ENCODE data around the gene TBC1D8.

Gene TBC1D8

DNA sequence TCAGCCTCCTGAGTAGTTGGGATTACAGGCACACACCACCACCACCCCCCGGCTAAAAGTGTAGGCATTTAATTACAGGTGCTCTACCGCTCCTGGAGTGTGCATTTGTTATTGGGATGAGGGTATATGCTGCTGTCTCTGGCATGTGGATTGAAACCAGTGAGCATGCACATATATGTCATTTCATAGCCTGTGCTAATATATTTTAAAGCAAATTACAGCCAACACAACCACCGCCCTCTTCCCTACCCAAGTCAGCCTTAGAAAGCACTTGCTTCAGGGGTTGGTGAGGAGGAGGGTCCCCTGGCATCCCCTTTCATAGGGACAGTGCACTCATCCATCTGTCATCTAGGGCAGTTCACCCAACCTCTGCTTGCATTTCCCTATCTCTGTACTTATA, 10.5 kb upstream of the TBC1D8 start:
- no peak for DNase-seq

GRCh38 chr2:101160454-101160853, 9.3 kb upstream of the TBC1D8 start:
- DNase-seq: no peak

DNA sequence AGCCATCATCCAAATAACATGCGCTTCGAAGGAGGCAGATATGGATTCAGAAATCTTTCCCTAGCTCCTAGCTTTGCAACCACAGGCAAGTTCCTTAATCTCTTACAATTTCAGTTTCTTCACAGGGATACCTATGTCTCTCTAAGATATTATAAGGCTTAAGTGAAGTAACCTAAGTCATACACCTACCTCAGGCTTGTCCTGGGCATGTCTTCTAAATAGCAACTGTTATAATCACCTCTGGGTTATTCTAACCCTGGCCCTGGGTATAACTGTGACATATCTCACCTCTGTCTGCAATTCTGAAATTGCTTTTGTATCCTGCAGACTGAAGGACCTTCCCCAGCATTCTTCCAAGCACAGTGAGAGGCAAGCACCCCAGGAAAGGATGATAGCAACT, 8.3 kb upstream of the TBC1D8 start:
- DNase-seq: no peak

GRCh38 chr2:101157272-101157671, 6.1 kb upstream of the TBC1D8 start:
- DNase-seq: no peak

- peak; percentile 98 for DNase-seq
Observed at GRCh38 chr2:101153787-101154186, 2.6 kb upstream of the TBC1D8 start.

DNA sequence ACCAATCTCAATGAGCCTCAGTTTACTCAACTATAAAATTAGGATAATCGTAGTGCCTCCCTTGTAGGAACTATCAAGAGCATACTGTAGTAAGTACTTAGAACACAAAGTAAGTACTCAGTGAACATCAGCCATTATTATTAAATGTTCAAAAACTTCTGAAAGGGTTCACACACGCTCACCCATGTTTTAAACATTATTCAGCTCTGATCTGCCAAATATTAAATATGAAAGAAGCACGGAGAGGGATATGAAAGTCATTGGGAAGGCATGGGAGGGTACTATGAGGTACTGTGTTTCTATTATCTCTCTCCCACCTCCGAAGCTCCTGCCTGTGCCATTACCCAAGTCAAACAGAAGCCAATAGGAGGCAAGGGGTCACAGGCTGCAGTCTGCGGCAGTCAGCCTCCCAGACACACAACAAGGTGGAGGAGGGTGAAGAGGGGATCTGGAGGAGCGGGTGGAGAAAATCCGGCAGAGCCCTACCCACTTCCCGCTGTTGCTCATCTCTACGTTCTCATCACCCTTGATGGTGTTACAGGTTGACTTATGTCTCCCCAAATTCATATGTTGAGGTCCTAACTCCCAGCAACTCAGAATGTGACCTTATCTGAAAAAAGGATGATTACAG, 2.0 kb upstream of the TBC1D8 start:
- peak; percentile 91 for DNase-seq

- DNase-seq: peak; percentile 82
Observed at GRCh38 chr2:101152272-101153076, 1.3 kb upstream of the TBC1D8 start.

DNA sequence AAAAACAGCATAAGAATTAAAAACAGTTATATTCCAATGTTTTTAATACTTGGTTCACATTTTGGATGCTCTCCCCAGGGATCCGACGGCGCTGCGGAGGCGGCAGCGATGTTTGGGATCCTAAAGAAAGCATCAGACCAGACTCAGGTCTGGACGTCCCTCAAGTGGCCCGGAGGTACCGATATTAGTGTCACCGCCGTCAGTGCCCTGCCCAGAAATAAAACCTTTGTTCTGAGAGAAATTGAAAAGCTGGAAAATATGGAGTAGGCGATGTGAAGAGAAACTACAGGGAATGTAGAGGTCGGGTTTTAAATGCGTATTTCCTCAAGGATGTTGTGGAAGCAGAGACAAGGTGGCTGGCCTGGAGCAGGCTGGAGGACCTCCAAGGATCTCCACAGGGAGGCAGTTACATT, 683 bp upstream of the TBC1D8 start:
- peak; percentile 35 for DNase-seq

DNA sequence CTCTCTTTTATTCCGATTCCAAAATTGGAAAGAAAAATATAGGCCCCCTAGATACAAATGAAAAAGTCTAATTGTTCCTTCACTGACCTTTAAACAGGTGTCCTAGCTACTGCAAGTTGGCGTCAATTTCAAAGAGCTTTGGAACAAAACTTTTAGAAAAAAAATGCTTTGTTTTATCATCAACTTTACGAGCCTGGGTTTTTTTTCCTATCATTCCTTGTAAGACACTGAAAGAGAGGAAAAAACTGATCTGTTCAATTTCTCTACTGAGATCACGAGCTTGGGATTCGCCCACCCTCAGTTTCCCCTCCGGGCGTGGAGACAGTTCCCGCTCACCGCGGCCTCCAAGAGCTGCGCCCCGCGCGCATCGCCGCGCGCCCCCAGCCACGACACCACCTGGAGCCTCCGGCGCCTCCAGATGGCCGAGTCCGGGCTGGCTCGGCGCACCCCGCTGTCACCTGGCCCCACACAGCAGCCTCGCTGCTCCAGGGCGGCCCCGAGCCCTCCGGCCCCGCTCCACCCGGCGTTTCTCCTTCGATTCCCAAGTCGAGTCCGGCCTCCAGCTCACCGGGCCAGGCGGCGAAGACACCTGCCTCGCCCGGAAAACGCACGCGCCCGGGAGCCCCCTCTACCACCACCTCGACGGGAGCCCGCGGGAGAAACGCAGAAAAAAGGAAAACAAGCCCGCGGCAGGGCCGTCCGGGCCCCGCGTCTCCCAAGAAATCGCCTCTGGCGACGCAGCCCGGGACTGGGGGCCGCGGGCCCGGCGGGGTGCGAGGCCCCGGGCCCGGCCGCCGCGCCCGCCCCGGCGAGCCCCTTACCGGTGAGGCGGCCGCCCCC, 656 bp downstream of the TBC1D8 start:
- peak; percentile 59 for DNase-seq

- DNase-seq: peak; percentile 62
Observed at GRCh38 chr2:101149241-101150192, 1.7 kb downstream of the TBC1D8 start.

DNA sequence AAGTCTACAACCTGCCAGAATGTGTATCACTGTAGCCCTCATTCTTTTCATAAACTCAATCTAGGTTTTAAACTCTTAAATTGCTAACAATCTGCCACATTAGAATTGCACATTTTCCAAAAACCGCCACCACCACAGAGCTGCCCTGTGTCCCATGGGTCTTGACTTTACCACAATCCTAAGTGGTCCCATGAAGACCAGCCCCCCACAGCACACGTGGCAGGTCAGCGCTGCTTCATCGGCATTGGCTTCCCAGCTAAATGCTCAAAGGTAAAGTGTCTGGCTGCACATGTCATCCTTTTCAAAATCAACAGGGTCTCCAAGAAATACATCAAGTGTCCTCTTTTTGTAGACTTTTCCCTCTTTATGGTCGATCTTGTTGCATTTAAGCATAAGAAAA, 2.4 kb downstream of the TBC1D8 start:
- DNase-seq: peak; percentile 32

- no peak for DNase-seq
Observed at GRCh38 chr2:101147971-101148370, 3.2 kb downstream of the TBC1D8 start.

DNA sequence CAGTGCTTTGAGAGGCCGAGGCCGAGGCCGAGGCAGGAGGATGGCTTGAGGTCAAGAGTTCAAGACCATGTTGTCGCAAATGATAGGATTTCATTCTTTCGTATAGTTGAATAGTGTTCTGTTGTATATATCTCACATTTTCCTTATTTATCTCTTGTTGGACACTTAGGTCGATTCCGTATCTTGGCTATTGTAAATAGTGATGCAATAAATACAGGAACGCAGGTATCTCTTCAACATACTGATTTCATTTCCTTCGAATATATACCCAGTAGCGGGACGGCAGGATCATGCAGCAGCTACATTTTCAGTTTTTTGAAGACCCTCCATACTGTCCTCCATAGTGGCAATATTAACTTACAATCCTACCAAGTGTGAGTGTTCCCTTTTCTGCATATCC, 4.1 kb downstream of the TBC1D8 start:
- DNase-seq: no peak

DNA sequence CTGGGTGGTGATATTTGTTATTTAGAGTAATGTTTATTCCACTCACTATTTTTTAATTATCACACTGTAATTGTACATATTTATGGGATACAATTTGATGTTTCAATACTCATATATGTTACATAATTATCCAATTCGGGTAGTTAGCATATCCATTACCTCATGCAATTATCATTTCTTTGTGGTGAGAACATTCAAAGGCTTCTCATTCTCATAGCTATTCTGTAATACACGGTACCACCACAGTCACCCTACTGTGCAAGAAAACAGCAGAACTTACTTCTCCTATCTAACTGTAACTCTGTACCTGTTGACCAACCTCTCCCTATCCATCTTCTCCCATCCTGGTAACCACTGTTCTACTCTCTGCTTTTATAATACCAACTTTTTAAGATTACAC, 4.6 kb downstream of the TBC1D8 start:
- DNase-seq: no peak

GRCh38 chr2:101145406-101145805, 5.8 kb downstream of the TBC1D8 start:
- no peak for DNase-seq

DNA sequence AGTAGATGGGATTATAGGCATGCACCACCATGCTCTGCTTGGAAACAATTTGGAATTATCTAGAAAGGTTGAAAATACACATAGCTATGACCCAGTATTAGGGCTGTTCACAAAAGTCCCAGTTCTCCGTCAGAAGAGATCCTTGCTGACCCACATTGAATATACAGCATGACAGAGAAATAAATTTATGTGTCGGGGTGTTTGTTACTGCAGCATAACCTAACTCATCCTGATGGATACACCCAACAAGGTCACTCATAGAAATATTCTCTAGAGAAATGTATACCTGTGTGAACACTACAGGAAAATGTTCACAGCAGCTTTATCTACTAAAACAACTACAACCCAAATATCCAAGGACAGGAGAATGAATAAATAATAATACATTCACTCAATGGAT, 9.0 kb downstream of the TBC1D8 start:
- DNase-seq: no peak

DNA sequence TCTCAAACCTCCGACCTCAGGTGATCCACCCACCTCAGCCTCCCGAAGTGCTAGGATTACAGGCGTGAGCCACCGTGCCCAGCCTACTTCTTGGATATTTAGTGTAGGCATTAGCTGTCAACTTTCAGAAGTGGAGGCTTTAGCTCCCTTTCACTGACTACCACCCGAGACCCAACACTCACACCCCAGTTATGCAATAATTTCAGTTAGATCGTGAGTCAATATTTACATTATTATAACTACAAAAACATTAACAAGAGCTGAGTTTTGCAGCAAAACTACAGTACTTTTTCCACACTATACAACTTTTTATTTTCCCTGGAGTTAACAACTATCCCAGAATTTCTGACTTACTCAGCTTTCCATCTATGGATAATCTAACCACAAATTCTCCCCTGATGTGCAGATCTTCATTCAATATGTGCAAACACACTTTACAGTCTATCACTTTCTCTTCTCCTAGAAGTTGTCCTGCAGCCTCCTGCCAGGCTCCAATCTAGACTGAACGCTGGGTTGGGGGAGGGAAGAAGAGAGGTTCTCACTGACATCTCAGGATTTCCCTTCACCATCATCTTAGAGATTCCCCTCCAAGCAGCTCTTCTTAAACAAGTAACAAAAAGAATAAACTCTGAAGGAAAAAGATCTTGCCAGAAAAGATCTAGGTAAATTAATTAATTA, 10.1 kb downstream of the TBC1D8 start:
- no peak for DNase-seq

GRCh38 chr2:101140237-101140636, 10.9 kb downstream of the TBC1D8 start:
- DNase-seq: no peak

- no peak for DNase-seq
Observed at GRCh38 chr2:101139495-101139894, 11.7 kb downstream of the TBC1D8 start.

GRCh38 chr2:101135412-101136296, 15.5 kb downstream of the TBC1D8 start:
- DNase-seq: peak; percentile 50
